HL-60/S4 (cell line): Measurements from ENCODE around the gene LSMEM2.
"Not testable (repeated sequence)": the region's sequence is repeated elsewhere in the genome, so short reads cannot be mapped to it uniquely, and the experiment has no call there.

Experiments
- in situ Hi-C: fragments of 300-500 bp; cut with MboI; formaldehyde crosslinking; loops from 2 replicates; pipeline ENCODE4 v1.14.3; 2022; ENCODE audit warnings: low sequenced_read_pairs

Gene LSMEM2

DNA sequence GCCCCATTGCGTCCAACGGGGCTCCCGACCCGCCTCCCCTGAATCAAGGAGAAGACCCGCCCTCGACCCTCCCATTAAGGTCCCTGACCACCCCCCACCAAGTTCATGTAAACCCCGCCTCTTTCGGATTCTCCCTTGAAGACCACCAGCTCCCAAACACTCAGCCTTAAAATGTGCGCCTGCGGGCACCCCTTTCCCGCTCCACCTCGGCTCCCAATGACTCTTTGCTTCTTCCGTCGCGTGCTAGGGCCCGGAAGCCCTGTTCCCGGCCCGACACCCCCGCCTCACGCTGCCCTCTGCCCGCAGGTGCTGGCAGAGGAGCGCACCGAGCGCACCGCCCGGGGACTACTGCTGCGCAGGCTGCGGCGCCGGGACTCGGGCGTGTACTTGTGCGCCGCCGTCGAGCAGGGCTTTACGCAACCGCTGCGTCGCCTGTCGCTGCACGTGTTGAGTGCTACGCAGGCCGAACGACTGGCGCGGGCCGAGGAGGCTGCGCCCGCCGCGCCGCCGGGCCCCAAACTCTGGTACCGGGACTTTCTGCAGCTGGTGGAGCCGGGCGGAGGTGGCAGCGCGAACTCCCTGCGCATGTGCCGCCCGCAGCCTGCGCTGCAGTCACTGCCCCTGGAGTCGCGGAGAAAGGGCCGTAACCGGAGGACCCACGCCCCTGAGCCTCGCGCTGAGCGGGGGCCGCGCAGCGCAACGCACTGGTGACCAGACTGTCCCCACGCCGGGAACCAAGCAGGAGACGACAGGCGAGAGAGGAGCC lies 2.7 kb upstream of the LSMEM2 start:
- in situ Hi-C loops: no loop called here

DNA sequence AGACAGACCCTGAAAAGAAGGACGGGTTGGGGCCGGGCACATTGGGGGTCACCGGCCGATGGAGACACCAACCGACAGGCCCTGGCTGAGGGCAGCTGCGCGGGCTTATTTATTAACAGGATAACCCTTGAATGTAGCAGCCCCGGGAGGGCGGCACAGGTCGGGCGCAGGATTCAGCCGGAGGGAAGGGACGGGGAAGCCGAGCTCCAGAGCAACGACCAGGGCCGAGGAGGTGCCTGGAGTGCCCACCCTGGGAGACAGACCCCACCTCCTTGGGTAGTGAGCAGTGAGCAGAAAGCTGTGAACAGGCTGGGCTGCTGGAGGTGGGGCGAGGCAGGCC lies 2.2 kb upstream of the LSMEM2 start:
- in situ Hi-C loops: no loop called here

DNA sequence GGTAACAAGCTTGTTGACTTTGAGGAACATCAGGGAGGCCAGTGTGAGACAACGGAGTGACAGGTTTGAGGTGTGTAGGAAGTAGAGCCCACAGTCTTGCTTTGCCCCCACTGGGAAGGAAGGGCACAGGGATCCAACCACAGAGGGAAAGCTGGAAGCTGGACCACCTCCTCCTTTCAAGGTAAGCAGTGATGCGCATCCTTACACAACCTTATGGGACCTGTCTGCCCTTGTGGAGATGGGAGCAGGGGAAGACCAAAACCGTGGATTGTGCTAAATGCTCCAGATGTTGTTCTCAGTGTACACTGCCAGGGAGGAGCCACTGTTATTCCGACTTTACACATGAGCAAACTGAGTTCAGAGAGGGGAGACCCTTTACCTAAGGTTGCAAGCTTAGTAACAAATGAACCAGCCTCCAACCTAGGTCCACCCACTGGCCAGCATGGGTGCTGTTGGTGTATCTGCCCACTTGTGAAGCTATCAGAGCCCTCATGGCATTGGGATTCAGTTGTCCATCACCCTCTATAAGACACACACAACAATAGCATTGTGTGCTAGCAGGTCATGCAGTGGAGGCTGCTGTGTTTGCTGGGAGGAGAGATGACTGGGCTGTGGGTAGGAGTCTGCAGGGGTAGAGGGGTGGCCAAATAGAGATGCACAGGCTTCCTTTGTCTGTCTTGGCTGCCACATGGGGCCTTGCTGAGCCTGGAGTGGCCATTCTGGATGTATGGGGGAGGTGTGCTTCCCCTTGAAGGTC lies 586 bp upstream of the LSMEM2 start:
- in situ Hi-C loops: no loop called here

DNA sequence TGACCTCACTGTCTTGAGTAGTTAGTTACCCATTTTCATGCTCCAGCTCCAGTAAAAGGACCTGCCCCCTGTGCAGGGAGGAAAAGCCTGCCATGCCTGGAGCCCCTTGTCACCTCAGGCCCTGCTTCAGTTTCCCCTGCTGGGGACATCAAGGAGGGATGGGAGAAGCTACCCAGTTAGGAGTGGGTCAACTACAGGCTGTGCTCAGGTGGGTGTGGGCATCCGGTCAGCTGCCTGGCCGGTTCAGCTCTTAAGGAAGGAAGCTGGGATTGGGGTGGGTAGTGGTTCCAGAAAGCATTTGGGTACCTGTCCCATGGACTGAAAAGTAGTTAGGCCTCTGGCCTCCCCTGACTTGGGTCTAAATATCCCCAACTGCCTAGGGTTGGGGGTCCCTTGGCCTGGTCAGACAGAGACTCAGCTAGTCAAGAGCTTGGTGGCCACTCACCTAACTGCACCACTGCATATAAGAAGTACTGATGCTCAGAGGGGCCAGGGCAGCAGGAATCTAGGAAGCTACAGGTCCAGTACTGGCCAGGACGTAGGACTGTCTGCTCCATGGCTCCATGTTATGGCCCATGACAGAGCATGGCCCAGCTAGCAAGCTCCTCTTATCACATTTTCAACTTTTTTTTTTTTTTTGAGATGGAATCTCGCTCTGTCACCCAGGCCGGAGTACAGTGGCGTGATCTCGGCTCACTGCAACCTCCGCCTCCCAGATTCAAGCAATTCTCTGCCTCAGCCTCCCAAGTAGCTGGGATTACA lies 549 bp downstream of the LSMEM2 start:
- in situ Hi-C loops: no loop called here

DNA sequence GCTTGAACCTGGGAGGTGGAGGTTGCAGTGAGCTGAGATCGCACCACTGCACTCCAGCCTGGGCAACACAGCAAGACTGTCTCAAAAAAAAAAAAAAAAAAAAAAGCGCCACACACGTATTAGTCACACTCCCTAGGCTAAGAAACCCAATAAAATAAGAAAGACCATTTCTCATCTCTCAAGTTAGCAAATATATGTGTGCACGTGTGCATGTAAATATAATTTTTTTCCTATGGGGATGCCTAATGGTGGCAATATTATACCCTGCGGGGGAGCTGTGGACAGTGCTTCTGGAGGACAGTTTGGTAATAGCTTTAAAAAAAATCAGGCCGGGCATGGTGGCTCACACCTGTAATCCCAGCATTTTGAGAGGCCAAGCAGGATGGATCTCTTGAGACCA lies 5.2 kb downstream of the LSMEM2 start:
- in situ Hi-C loops: not testable (repeated sequence)

DNA sequence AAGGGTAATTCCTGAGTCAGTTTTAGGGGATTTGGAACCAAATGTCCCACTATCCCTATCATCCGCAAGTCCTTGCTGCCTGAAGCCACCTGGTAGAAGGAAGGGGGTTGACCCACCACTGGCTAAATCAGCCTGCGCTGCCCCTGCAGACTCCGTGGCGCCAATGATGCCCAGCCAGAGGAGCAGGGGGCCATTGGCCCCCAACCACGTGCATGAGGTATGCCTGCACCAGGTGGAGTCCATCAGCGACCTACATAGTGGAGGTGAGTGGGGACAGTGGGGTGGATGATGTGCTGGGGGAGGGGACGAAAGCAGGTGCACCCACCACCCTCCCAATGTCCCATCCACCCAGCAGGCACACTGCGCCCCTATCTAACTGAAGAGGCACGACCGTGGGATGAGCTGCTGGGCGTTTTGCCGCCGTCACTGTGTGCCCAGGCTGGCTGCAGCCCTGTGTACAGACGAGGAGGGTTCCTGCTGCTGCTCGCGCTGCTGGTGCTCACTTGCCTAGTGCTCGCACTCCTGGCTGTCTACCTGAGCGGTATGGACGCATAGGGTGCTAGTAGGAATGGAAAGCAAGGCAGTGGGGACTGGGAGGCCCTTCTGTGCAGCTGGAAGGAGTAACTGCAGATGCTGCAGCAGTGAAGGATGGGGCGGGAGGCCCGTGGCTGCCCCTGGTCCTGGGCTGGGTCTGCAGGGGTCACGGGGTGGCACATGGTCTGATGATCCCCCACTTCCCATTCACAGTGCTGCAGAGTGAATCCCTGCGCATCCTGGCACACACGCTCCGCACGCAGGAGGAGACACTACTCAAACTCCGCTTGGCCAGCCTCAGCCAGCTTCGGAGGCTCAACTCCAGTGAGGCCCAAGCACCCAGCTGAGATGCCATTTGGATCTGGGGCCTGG lies 7.7 kb downstream of the LSMEM2 start:
- in situ Hi-C loops: no loop called here

DNA sequence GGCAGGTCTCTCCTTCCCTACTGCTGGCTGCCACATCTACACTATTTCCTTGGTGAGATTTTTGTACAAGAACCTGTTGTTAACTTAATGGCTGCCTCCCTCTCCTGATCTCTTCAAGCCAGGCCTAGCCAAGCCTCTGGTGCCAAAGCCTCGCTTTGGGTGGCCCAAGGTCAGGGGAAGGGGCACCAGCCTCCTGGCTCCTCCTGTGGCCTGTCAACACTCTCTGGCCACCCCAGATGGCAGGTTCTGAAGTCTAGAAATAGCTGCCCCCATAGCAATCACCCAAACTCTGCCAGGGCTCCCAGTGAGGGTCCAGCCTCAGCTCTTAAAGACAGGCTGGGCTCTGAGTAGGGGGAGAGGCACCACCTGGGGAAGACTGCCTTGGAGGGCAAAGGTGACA lies 8.4 kb downstream of the LSMEM2 start:
- in situ Hi-C loops: no loop called here

DNA sequence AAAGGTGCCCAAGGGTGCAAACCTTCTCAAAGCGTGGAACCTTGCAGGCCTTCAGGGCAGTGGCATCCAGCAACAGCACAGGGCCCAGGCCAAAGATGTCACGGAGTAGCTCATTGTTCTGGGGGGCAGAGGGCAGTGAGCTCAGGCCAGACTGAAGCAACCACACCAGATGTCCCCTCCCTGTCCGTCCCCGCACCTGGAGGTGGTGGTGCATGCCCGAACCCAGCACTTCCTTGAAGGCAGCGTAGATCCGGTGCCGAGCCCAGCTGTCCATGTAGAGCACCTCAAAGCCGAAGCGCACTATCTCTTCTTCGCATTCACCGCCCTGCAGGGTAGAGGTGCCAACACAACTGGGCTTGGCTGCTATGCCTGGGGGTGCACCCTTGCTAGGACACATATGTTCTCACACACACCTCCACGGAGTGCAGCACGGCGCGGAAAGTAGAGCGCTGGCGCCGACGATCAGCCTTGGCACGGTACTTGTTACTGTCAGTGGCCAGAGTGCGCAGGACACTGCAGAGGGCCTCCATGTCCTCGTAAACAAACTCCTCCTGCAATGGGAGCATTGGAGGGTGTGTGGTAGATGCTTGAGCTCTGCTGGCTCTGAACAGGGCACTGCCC lies 9.6 kb downstream of the LSMEM2 start:
- in situ Hi-C loops: no loop called here

DNA sequence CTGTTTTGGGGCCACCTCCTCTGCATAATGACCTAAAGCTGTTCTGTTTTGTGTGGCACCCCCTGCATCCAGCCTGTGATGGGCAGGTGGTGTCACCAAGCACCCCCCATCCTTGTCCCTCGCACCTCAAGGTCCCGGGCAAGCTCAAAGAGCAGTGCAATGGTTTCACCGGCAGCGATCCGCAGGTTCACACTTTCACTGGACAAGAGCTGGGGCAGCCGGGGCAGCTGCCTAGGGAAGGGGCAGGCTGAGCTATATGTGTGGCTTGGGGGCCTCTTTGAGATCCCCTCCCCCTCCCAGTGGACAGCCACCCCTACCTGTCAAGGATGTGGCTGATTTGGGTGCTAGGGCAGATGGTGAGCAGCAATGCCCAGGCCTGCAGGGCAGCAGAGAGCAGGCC lies 10.2 kb downstream of the LSMEM2 start:
- in situ Hi-C loops: no loop called here

DNA sequence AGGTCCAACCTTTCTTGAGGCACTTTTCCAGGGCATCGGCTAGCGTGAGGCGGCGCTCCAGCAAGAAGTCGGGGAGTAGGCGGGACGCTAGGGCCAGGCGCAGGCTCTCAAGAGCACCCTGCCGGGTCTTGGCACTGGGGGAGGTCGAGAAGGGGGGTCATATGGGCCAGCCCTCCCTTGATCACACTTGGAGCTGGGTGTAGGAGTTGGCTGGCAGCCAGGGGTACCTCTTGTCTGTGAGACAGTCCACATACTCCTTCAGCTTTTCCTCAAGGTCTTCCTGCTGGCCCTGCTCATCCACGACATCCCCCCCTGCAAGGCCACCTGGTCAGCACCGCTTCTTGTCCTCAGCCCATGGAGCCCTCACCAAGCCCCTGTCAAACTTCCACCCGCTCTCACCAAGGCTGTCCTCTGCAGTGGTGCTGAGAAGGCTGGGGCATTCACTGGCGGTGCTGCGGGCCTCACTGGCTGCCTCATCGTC lies 11.3 kb downstream of the LSMEM2 start:
- in situ Hi-C loops: no loop called here

DNA sequence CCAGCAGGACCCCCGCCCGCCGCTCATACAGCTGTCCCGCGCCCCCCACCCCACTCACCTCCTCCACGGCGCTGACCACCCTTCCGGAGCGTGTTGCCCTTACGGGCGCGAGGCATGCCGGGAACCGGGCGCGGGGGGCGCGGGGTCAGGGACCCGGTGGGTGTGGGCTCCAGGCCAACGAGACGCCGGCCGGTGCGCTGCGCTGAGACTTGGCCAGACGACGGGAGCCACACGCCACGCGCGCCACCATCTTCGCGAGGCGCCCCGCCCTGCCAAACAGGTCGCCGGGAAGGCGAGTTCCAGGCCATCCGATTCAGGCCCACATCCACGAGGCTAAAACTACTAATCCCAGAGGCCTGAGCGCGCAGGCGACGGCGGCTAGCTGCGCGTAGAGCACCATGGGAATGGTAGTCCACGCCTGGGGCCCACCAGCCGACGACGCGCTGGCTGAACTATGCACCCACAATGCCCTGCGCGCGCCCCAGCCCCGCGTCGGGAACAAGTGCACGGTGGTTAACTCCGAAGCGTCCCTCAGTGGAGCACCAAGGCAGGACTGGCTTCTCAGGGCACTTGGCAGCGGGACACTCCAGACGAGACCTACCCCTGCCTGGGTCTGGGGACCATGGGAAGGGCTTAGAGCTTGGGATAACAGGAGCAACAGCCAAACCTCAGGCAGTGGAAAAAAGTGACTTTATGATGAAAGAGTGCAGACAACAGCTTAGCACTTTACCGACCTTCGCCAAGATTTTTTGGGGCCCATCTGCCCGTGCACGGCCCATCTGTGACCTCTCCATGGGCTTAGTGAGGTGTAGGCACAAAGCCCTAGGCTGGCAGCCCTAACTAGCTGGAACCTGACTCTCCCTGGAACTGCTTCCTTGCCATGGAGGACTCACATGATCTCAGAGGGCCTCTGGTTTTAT lies 13.5 kb downstream of the LSMEM2 start, which contains the start of gene IFRD2:
TSS of gene IFRD2 (minus strand) at position 271 of the 920 bp plus-strand sequence. CDS start at position 116, 155 bp downstream.
- in situ Hi-C loops: no loop called here

DNA sequence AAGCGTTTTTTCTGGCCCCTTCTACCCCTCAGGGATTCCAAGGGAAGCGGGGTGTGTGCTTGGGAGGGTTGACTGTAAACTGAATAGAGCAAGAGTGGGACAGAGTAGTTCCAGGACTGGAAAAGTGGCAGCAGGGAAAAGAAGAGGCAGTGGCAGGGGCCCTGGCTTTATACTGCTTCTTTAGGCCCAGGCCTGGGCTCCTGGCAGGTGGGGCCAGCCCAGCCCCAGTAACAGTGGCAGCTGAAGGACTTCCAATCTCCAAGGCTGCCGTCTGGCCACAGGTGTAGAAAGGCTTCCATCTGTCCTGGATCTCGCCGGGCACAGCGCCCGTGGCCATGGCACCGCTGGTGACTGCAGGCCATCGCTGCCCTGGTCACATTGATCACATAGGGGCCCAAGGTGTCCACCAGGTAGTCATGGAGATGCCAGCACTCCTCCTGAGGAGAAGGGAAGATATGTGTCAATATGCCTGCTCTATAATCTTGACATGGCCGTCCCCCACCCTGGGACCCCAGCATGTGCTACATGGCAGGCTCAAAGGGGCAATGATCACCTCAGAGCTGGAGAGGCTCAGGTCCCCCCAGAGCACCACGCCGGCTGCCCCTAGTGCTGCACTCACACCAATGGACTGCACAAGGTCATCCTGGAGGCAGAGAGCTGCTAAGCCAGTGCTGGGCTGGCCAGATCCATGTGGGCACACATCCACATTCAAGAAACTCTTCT lies 14.4 kb downstream of the LSMEM2 start:
- in situ Hi-C loops: no loop called here

DNA sequence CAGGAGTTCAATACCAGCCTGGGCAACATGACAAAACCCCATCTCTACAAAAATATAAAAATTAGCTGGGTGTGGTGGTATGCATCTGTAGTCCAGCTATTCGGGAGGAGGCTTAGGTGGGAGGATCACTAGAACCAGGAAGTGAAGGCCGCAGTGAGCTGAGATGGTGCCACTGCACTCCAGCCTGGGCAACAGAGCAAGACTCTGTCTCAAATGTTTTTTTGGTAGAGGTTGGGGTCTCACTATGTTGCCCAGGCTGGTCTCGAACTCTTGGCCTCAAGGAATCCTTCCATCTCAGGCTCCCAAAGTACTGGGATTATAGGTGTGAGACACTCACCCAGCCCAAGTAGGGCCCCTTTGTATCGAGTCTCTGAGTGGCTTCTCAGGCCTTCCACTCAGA lies 15.2 kb downstream of the LSMEM2 start:
- in situ Hi-C loops: no loop called here

DNA sequence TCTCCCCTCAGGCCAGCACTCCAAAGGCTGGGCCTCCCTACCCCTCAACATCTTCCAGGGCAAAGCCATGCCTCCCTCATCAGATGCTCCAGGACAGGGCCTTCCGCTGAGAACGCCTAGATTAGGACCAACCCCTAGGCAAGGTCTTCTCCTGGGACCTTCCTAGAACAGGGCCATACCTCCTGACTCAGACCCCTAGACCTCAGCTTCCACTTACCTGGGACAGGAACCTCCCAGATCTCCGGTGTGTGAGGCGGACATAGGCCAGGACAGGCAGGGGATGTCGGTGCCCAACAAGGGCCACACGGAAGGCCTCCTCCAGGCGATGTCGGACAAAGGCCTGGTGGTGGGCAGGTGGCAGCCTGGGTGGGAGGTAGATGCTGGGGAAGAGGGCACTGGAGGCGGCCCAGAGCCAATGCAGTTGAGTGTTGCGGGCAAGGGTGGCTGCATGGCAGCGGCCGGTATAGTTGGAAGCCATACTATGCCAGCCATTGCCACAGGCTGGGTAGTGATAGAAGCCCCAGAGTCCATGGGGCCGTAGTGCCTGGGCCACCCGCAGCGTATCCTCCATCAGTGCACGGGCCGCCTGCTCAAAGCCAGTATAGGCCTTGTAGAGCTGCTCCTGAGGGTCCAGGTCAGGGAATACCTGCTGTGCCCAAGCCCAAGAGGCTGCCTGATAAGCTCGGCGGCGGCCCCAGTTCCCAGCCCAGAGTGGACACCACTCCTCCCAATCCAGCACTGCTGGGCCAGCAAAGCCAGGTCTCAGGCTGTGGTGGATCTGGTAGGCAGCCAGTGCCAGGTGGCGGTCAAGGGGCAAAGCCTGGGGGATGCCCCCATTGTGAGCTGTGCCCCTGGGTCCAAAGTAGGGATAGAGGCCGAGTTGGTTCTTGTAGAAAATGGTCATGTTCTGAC lies 15.9 kb downstream of the LSMEM2 start:
- in situ Hi-C loops: no loop called here

DNA sequence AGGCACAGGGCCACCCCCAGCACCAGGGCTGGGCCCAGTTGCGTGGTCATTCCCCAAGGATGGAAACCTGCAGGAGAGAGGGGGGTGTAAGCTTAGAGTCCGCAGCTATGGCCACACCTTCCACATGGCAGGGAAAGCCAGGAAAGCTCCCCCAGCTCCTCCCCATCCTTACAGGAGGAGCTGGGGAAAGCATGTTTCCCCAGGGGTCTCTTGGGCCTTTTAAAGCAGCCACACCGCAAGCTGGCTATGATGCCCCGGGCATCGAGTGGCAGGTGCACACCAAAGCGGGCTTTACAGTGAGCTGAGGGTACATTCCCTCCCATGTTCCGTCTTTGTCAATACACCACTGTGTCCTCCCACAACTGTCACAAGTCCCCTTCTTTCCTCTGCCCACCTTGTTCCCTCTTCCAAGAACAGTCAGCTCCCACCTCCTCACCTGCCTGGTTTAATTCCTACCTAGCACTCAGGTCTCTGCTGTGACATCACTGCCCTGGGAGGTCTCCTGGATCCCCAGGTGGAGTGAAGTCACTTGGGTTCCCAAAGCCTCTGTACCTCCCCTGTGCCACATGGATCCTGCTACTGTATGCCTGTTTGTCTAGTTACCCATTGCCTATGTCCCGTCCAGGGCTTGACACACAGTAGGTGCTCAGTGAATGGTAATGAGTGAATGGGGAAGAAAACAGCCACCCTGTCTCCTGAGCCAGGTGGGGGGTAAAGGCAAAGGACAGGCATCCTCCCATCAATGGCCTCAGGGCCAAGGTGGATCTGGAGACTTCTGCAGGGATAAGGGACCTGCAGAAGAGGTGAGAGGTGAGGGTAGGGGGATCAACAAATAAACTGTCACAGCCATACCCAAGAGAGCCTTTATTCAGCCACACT lies 16.9 kb downstream of the LSMEM2 start:
- in situ Hi-C loops: no loop called here

DNA sequence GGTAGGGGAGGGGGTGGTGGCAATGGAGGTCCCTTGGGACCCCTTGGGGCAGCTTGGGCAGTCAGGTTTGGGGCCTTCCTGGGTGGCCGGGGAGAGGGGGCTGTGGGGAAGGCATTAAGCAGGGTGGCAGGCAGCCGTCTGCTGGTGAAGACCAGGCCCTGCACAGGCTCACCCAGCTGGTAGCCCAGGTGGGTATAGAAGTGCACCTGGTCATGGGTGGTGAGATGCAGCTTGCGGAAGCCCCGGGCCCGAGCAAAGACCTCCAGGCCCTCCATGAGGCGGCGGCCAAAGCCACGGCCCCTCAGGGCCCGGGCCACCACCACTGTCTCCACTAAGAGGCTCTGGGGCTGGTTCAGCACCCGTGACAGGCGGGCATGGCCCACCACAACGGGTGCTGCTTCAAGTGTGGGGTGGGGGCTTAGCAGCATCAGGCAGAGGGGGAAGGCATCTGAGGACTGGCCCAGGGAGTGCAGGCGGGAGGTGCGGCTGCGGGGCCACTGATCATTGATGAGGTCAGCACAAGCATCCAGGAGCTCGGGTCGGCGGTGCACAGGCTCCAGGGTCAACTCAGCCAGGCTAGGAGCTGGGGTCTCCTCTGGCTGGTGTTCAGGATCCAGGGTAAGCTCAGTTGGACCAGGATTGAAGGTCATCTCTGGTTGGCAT lies 18.0 kb downstream of the LSMEM2 start:
- in situ Hi-C loops: no loop called here
